ENCODE results near the gene PTGES2. TPM values are rescaled to one million over a fixed set of nuclear protein-coding genes. Genes with fewer than 3 reads are reported as not detected.
A peak's percentile ranks its signal among the peaks of the same experiment; 100 is the strongest.

The PTGES2 gene
- total and polyA plus RNA-seq, 2 donors from 2014 or later: 64.1 to 117 TPM

GRCh38 chr9:128084746-128085145 lies 42.8 kb downstream of the PTGES2 start:
- FAIRE-seq (no peak), DNase-seq (no peak)
- Histone ChIP-seq H3K36me3 (ENCODE audit: control insufficient read depth in 2 of 3, insufficient read depth in 3 of 3, low read length in 3 of 3) (no peaks in the 10 kb centered on the region), H3K4me1 (ENCODE audit: control insufficient read depth in 2 of 3, insufficient read depth in 2 of 3, low read depth in 1 of 3, low read length in 3 of 3) (peaks cover 6 to 7% (median 7%) of the 10 kb centered on the region in 3 donors), H3K4me3 (ENCODE audit: low read length in 3 of 3) (no peak overlapping the region), H3K27me3 (ENCODE audit: control insufficient read depth, insufficient read depth, low read length) (no peaks in the 10 kb centered on the region), H3K9me3 (ENCODE audit: control insufficient read depth in 2 of 3, insufficient read depth in 1 of 3, low read length in 3 of 3) (no peaks in the 10 kb centered on the region), H3K27ac (ENCODE audit: low read depth in 2 of 2, low read length in 2 of 2) (no peak overlapping the region), H3K9ac (ENCODE audit: low read length in 3 of 3) (no peak overlapping the region)
- TF ChIP-seq, protein P1, sequence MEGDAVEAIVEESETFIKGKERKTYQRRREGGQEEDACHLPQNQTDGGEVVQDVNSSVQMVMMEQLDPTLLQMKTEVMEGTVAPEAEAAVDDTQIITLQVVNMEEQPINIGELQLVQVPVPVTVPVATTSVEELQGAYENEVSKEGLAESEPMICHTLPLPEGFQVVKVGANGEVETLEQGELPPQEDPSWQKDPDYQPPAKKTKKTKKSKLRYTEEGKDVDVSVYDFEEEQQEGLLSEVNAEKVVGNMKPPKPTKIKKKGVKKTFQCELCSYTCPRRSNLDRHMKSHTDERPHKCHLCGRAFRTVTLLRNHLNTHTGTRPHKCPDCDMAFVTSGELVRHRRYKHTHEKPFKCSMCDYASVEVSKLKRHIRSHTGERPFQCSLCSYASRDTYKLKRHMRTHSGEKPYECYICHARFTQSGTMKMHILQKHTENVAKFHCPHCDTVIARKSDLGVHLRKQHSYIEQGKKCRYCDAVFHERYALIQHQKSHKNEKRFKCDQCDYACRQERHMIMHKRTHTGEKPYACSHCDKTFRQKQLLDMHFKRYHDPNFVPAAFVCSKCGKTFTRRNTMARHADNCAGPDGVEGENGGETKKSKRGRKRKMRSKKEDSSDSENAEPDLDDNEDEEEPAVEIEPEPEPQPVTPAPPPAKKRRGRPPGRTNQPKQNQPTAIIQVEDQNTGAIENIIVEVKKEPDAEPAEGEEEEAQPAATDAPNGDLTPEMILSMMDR (IDR thresholded peaks at IDR 0.05; ENCODE audit: borderline replicate concordance, extremely low read depth, insufficient read depth): no peak
- intact Hi-C loops (cut with DNase I): no loop called here

- Histone ChIP-seq H3K4me1 (ENCODE audit: control insufficient read depth in 2 of 3, insufficient read depth in 2 of 3, low read depth in 1 of 3, low read length in 3 of 3) (peaks cover 7 to 13% (median 9%) of the 10 kb centered on the region in 3 donors), H3K27me3 (ENCODE audit: control insufficient read depth, insufficient read depth, low read length) (no peaks in the 10 kb centered on the region), H3K36me3 (ENCODE audit: control insufficient read depth in 2 of 3, insufficient read depth in 3 of 3, low read length in 3 of 3) (no peaks in the 10 kb centered on the region), H3K27ac (ENCODE audit: low read depth in 2 of 2, low read length in 2 of 2) (peak overlapping the region; percentile 51 to 68), H3K9ac (ENCODE audit: low read length in 3 of 3) (peak overlapping the region in 1 of 3 donors; percentile 9), H3K4me3 (ENCODE audit: low read length in 3 of 3) (no peak overlapping the region), H3K9me3 (ENCODE audit: control insufficient read depth in 2 of 3, insufficient read depth in 1 of 3, low read length in 3 of 3) (no peaks in the 10 kb centered on the region)
- intact Hi-C loops (cut with DNase I): no loop called here
- peak in 1 of 5 donors; percentile 65 for DNase-seq
- FAIRE-seq: no peak
- TF ChIP-seq, protein P1 (IDR thresholded peaks at IDR 0.05; ENCODE audit: borderline replicate concordance, extremely low read depth, insufficient read depth): no peak
These were observed 45.4 kb downstream of the PTGES2 start for GRCh38 chr9:128082151-128082550.

DNA sequence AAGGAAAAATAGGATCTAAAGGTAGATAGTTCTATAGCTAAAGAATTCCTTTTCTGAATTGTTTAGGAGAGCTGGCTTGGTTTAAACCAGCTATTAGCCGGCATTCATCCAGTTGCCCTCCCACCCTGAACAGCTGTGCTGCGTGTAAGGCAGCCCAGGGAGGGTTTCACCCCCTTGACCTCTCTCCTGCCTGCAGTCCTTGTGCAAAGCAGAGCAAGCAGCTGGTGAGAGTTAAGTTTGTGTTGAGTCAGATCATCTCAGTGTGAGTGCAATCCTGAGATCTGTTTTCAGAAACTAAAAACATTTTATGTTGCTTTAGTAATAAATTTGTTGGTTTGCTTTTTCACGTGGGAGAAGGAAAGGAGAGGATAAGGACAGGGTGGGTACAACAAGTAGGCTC lies 46.5 kb downstream of the PTGES2 start:
- intact Hi-C loops (cut with DNase I): no loop called here
- no peak overlapping the region for H3K4me3 ChIP-seq (ENCODE audit: low read length in 3 of 3)
- peaks cover 7 to 13% (median 9%) of the 10 kb centered on the region in 3 donors for H3K4me1 ChIP-seq (ENCODE audit: control insufficient read depth in 2 of 3, insufficient read depth in 2 of 3, low read depth in 1 of 3, low read length in 3 of 3)
- TF ChIP-seq, protein P1 (IDR thresholded peaks at IDR 0.05; ENCODE audit: borderline replicate concordance, extremely low read depth, insufficient read depth): no peak
- DNase-seq: peak; percentile 84 to 94 (median 89)
- no peaks in the 10 kb centered on the region for H3K9me3 ChIP-seq (ENCODE audit: control insufficient read depth in 2 of 3, insufficient read depth in 1 of 3, low read length in 3 of 3)
- H3K9ac ChIP-seq (ENCODE audit: low read length in 3 of 3): peak overlapping the region in 1 of 3 donors; percentile 38
- no peak for FAIRE-seq
- H3K27ac ChIP-seq (ENCODE audit: low read depth in 2 of 2, low read length in 2 of 2): peak overlapping the region in 1 of 2 donors; percentile 61
- H3K36me3 ChIP-seq (ENCODE audit: control insufficient read depth in 2 of 3, insufficient read depth in 3 of 3, low read length in 3 of 3): no peaks in the 10 kb centered on the region
- H3K27me3 ChIP-seq (ENCODE audit: control insufficient read depth, insufficient read depth, low read length): no peaks in the 10 kb centered on the region

DNA sequence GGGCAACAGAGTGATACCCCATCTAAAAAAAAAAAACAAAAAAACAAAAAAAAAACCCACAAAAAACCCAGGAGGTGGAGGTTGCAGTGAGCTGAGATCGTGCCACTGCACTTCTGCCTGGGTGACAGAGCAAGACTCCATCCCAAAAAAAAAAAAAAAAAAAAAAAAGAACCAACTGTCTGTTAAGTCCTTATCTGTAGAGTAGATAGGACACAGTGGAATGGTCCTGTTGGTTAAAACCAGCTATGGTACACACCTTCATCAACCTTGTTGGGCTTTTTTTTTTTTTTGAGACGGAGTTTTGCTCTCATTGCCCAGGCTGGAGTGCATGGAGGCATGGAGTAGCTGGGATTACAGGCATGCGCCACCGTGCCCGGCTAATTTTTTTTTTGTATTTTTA lies 47.3 kb downstream of the PTGES2 start:
- Histone ChIP-seq H3K9ac (ENCODE audit: low read length in 3 of 3) (no peak overlapping the region), H3K9me3 (ENCODE audit: control insufficient read depth in 2 of 3, insufficient read depth in 1 of 3, low read length in 3 of 3) (no peaks in the 10 kb centered on the region), H3K4me1 (ENCODE audit: control insufficient read depth in 2 of 3, insufficient read depth in 2 of 3, low read depth in 1 of 3, low read length in 3 of 3) (peaks cover 7 to 13% (median 9%) of the 10 kb centered on the region in 3 donors), H3K27me3 (ENCODE audit: control insufficient read depth, insufficient read depth, low read length) (no peaks in the 10 kb centered on the region), H3K36me3 (ENCODE audit: control insufficient read depth in 2 of 3, insufficient read depth in 3 of 3, low read length in 3 of 3) (no peaks in the 10 kb centered on the region), H3K4me3 (ENCODE audit: low read length in 3 of 3) (no peak overlapping the region), H3K27ac (ENCODE audit: low read depth in 2 of 2, low read length in 2 of 2) (no peak overlapping the region)
- intact Hi-C loops (cut with DNase I): no loop called here
- DNase-seq (no peak), FAIRE-seq (no peak)
- TF ChIP-seq, protein P1 (IDR thresholded peaks at IDR 0.05; ENCODE audit: borderline replicate concordance, extremely low read depth, insufficient read depth): no peak
